Stimulated activated CD8-positive, alpha-beta memory T cell treated with anti-CD3 and anti-CD28 coated beads, Interleukin-15, amount 100 ng/mL, for 24 hours (primary cell): ENCODE measurements around the gene BARHL1.

Experiments used
- DNase-seq: peaks from one replicate; pipeline ENCODE4 v3.0.0-alpha.2; 2020; ENCODE audit warnings: low read depth

Gene BARHL1

GRCh38 chr9:132587592-132587955, 5.2 kb downstream of the BARHL1 start:
- DNase-seq: no peak

GRCh38 chr9:132588098-132588497, 5.7 kb downstream of the BARHL1 start:
- no peak for DNase-seq

GRCh38 chr9:132588501-132589147, 6.2 kb downstream of the BARHL1 start:
- no peak for DNase-seq

GRCh38 chr9:132589148-132590036, 7.0 kb downstream of the BARHL1 start:
- no peak for DNase-seq

GRCh38 chr9:132590037-132590317, 7.6 kb downstream of the BARHL1 start:
- no peak for DNase-seq

- DNase-seq: no peak
Observed at GRCh38 chr9:132590318-132591182, 8.1 kb downstream of the BARHL1 start.

- DNase-seq: no peak
Observed at GRCh38 chr9:132591244-132591643, 8.8 kb downstream of the BARHL1 start.

GRCh38 chr9:132591751-132592314, 9.4 kb downstream of the BARHL1 start:
- no peak for DNase-seq

- DNase-seq: no peak
Observed at GRCh38 chr9:132592451-132592850, 10.0 kb downstream of the BARHL1 start.

- DNase-seq: no peak
Observed at GRCh38 chr9:132594412-132594811, 12.0 kb downstream of the BARHL1 start.

- DNase-seq: no peak
Observed at GRCh38 chr9:132595319-132595718, 12.9 kb downstream of the BARHL1 start.

GRCh38 chr9:132596200-132596599, 13.8 kb downstream of the BARHL1 start:
- no peak for DNase-seq

- no peak for DNase-seq
Observed at GRCh38 chr9:132597073-132597775, 14.8 kb downstream of the BARHL1 start.

GRCh38 chr9:132600326-132600984, 18.0 kb downstream of the BARHL1 start:
- no peak for DNase-seq

- no peak for DNase-seq
Observed at GRCh38 chr9:132602207-132602606, 19.8 kb downstream of the BARHL1 start.

- no peak for DNase-seq
Observed at GRCh38 chr9:132605387-132605786, 23.0 kb downstream of the BARHL1 start.

GRCh38 chr9:132606066-132606465, 23.7 kb downstream of the BARHL1 start:
- DNase-seq: no peak

- DNase-seq: no peak
Observed at GRCh38 chr9:132609184-132609583, 26.8 kb downstream of the BARHL1 start.

- no peak for DNase-seq
Observed at GRCh38 chr9:132609829-132610228, 27.4 kb downstream of the BARHL1 start.

- no peak for DNase-seq
Observed at GRCh38 chr9:132610661-132611060, 28.3 kb downstream of the BARHL1 start.

- no peak for DNase-seq
Observed at GRCh38 chr9:132614324-132614723, 31.9 kb downstream of the BARHL1 start.
